Activated T-helper 2 cell treated with anti-CD3 and anti-CD28 coated beads, Interferon-gamma antibody, Interleukin-2, Interleukin-4, amounts not matched to agents 10 μg/mL and 5 μg/mL and 100 μg/mL, durations not matched to agents 14 hours and 24 hours and 36 hours (primary cell): ENCODE data around the gene RPL4. TPM values are rescaled to one million over a fixed set of nuclear protein-coding genes. Genes with fewer than 3 reads are reported as not detected.
A peak's percentile ranks its signal among the peaks of the same experiment; 100 is the strongest.
"Not testable (repeated sequence)": the region's sequence is repeated elsewhere in the genome, so short reads cannot be mapped to it uniquely, and the experiment has no call there.

Source experiments
- DNase-seq: peaks from one replicate; pipeline ENCODE4 v3.0.0; 2021; ENCODE audit warnings: low spot score
- H3K27ac Mint-ChIP-seq: one replicate; pipeline ENCODE4 v1.8.0; 2021; ENCODE audit warnings: mixed read lengths
- H3K27me3 Mint-ChIP-seq: one replicate; pipeline ENCODE4 v1.8.0; 2021; ENCODE audit warnings: low read depth, mixed read lengths
- H3K36me3 Mint-ChIP-seq: one replicate; pipeline ENCODE4 v1.8.0; 2021; ENCODE audit warnings: low read depth, mixed read lengths
- H3K4me1 Mint-ChIP-seq: one replicate; pipeline ENCODE4 v1.8.0; 2021; ENCODE audit warnings: low read depth, mixed read lengths
- H3K4me3 Mint-ChIP-seq: one replicate; pipeline ENCODE4 v1.8.0; 2021; ENCODE audit warnings: low read depth, mild to moderate bottlenecking, moderate library complexity, mixed read lengths
- H3K9me3 Mint-ChIP-seq: one replicate; pipeline ENCODE4 v1.8.0; 2021; ENCODE audit warnings: mixed read lengths
- intact Hi-C: fragments of 100-400 bp; cut with micrococcal nuclease; formaldehyde crosslinking; loops from one replicate; pipeline ENCODE4 v1.15.1; 2023
- total RNA-seq: library from RNA; stranded (reverse); gene quantifications from 2 replicates; pipeline ENCODE4 v1.2.3, GENCODE V29; 2022

Gene RPL4
- total RNA-seq, 1 donor from 2014 or later = 3,363 TPM

DNA sequence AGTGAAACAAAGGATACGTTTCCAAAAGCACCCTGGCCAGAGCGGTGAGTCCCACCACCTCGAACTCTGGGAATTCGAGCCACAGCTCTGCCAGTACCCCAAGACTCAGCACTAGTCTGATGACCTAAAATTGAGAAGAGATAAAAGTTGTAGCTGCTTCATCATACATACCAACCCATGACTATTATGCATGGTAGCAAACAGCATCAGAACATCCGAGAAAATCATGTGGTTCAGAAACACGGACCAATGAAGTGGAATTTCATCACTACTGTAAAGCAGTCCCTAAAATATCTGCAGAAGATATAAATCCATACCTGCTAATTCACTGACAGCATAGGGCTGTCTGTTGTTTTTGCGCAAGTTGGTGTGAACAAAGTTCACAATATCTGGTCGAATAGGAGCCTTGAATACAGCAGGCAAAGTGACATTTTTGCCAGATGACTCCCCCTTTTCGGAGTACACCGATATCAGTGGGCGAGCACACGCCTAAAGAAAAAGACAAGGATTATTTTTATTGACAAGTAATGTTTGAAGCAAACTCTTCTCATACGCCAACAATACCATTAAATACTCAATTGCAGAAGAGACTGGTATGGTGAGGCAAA lies 1.5 kb downstream of the RPL4 start:
- H3K27me3 Mint-ChIP-seq, H3K9me3 Mint-ChIP-seq, DNase-seq, intact Hi-C loops: not testable (repeated sequence)
- peak overlapping the region; percentile 99 for H3K27ac Mint-ChIP-seq
- H3K4me1 Mint-ChIP-seq = peaks cover 43% of the 10 kb centered on the region
- H3K4me3 Mint-ChIP-seq = peak overlapping the region; percentile 100
- peaks cover 66% of the 10 kb centered on the region for H3K36me3 Mint-ChIP-seq

DNA sequence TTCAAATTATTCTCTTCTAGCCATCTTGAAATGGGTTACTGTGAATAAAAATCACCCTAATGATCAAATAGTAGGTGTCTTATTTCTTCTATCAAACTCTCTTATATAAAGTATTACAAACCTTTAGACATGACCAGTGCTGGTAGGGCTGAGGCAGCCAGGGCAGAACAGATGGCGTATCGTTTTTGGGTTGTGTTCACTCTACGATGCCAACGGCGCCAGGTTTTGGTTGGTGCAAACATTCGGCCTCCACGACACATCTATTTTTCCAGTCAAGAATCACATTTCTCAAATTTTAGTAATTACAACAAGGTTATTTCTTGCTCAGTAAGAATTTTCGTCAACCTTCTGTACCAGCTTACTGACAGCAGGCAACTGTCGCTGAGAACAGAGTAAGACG lies 2.2 kb downstream of the RPL4 start:
- H3K27ac Mint-ChIP-seq = peak overlapping the region; percentile 73
- H3K9me3 Mint-ChIP-seq = no peaks in the 10 kb centered on the region
- peak overlapping the region; percentile 100 for H3K4me3 Mint-ChIP-seq
- DNase-seq = no peak
- intact Hi-C loops = no loop called here
- H3K36me3 Mint-ChIP-seq = peaks cover 72% of the 10 kb centered on the region
- peaks cover 42% of the 10 kb centered on the region for H3K4me1 Mint-ChIP-seq
- no peaks in the 10 kb centered on the region for H3K27me3 Mint-ChIP-seq

DNA sequence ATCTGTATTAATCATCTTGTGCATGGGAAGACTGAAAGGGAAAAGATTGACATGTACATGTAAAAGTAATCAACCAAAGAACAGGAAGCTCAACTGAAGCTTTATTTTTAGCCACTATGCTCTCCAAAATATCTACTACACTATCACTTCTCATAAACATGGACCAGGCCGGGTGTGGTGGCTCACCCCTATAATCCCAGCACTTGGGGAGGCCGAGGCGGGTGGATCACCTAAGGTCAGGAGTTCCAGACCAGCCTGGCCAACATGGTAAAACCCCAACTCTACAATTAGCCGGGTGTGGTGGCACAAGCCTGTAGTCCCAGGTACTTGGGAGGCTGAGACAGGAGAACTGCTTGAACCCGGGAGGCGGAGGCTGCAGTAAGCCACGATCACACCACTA lies 4.3 kb downstream of the RPL4 start:
- peaks cover 38% of the 10 kb centered on the region for H3K4me1 Mint-ChIP-seq
- H3K27me3 Mint-ChIP-seq, intact Hi-C loops, DNase-seq, H3K9me3 Mint-ChIP-seq: not testable (repeated sequence)
- H3K36me3 Mint-ChIP-seq = peaks cover 89% of the 10 kb centered on the region
- H3K27ac Mint-ChIP-seq = peak overlapping the region; percentile 93
- peak overlapping the region; percentile 3 for H3K4me3 Mint-ChIP-seq

DNA sequence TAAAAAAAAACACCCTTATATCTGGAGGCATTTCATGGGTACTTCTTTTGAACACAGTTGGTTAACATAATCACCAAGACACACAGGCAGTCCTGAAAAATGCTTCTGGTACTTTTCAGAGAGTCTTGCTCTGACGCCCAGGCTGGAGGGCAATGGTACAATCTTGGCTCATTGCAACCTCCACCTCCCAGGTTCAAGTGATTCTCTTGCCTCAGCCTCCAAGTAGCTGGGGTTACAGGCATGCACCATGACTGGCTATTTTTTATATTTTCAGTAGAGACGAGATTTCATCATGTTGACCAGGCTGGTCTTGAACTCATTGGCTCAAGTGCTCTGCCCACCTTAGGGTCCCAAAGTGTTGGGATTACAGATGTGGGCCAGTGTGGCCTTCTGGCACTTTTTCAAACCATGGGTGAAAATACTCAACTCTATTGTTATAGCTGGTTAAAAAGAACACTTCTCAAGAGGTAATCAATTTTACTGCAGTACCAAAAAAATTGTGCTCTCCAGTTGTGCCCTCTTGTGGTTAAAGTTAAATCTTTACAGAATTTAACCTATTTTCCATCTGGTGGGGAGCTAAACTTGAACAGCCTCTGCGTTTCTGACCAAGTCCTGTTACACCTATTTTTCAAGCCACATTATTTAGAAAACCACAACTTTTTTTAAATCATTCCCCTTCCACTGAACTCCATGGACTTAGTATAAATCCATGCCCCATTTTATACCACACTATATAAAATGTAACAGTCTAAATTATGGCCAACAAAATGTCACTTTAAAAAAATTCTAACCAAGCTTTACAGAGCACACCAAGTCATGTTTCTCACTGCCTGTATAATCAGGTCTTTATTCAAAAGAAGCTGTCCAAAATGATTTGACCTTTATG lies 5.9 kb downstream of the RPL4 start:
- intact Hi-C loops = loop anchor here (2.0 kb wide), 1 partner anchor 204 kb away; no protein-coding TSS in a partner anchor
- Mint-ChIP-seq H3K4me3 (no peak overlapping the region), H3K27ac (peak overlapping the region; percentile 93), H3K4me1 (peaks cover 39% of the 10 kb centered on the region), H3K36me3 (peaks cover 92% of the 10 kb centered on the region), H3K27me3 (no peaks in the 10 kb centered on the region), H3K9me3 (no peaks in the 10 kb centered on the region)
- no peak for DNase-seq

DNA sequence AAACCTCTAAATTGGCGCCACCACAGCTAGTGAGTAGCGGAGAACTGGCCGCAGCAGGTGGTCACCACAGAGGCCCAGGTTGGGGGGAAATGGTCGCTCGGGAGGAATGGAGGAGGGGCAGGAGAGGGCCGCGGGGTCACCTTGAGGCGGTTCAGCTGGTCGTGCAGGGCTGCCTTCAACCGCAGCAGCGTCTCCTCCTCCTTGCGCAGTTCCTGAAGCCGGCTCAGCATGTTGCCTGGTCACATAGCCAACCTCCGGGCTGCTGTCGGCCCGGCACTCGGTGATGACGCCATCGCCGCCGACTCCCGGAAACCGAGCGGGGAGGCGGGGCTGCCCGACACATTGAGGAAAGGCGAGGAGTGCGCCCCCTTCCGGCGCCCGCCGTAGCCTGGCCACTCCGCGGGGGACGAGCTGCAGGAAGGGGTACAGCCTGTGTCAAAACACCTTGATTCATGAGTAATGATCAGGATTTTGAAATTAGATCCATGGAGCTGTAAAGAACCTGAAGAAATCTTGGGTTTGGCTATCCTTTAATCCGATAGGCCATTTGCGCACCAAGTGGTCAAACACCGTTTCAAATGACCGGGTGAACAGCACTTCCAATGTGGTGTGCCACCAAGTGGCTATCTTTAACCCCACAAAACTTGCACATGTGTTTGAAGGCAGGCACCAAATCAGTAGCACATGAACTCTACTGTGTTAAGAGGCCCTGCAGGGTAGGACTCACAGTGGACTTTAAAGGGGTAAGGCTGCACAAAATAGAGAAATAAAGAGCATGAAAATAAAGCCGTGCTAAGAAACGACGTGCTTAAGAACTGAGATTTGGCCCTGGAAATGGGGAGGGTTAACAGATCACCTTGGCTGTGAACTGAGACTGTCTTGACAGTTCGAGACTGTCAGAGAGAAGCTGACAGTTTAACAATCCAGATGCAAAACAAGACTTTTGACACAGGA lies 6.9 kb downstream of the RPL4 start, which contains the start of gene SNAPC5:
SNAPC5 (minus strand) TSS at position 261 of the 954 bp plus-strand sequence; CDS start at position 230, 31 bp downstream.
- H3K4me1 Mint-ChIP-seq = peaks cover 35% of the 10 kb centered on the region
- no peaks in the 10 kb centered on the region for H3K9me3 Mint-ChIP-seq
- peaks cover 91% of the 10 kb centered on the region for H3K36me3 Mint-ChIP-seq
- intact Hi-C loops = loop anchor here (1.0 to 2.0 kb wide), 3 partner anchors 111 to 203 kb away; partner anchors contain the start of genes MAP2K1 and TIPIN
- H3K27me3 Mint-ChIP-seq = no peaks in the 10 kb centered on the region
- H3K4me3 Mint-ChIP-seq = peak within 1 kb of the TSS; percentile 95
- H3K27ac Mint-ChIP-seq = peak within 1 kb of the TSS; percentile 93
- peak; percentile 96 for DNase-seq

DNA sequence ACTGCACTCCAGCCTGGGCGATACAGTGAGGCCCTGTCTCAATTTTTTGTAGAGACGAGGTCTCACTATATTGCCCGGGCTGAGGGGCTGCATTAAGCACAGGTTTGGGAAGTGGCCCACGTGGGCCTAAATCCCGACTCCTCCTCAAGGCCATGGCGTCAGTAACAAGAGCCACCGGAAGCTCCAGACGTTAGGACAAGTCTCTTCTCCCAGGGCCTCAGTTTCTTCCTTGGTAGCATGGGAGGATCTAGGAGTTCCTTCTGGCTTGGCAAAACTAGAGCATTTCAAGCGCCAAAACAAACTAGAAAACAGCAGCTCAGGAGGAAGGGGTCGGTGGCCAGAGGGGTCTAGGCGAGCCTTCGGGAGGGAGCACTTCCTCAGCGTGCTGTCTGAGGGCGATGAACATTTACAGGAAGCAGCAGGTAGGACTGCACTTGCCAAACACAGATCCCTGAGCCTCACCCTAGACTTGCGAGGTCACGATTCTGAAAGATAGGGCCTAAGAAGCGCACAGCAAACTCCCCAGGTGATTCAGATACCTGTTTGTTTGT lies 7.6 kb downstream of the RPL4 start:
- intact Hi-C loops = loop anchor here (1.0 kb wide), 2 partner anchors 111 to 141 kb away; partner anchors contain the start of genes MAP2K1 and TIPIN
- peaks cover 91% of the 10 kb centered on the region for H3K36me3 Mint-ChIP-seq
- peaks cover 30% of the 10 kb centered on the region for H3K4me1 Mint-ChIP-seq
- H3K27ac Mint-ChIP-seq = peak overlapping the region; percentile 93
- no peak for DNase-seq
- no peaks in the 10 kb centered on the region for H3K27me3 Mint-ChIP-seq
- peak overlapping the region; percentile 95 for H3K4me3 Mint-ChIP-seq
- H3K9me3 Mint-ChIP-seq = no peaks in the 10 kb centered on the region

DNA sequence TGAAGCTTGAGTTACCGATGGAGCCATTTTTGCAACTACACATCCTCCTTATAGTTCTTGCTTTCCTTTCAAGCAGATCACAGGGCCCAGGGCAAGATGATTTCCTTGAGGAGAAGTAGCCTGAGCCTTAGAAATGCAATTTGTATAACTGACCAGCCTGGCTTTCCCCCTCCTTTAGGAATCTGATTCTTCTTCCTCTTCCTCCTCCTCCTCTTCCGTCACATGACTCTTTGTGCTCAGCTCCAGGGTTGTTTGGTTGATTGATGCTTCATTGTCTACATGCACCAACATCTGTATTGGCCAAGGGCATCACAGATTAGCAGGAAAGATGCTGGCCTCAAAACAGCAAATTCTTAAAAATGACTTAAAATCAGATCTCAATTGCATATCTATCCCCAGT lies 10.4 kb downstream of the RPL4 start:
- Mint-ChIP-seq H3K9me3 (no peaks in the 10 kb centered on the region), H3K27me3 (no peaks in the 10 kb centered on the region), H3K4me1 (peaks cover 26% of the 10 kb centered on the region), H3K4me3 (no peak overlapping the region), H3K36me3 (peaks cover 90% of the 10 kb centered on the region), H3K27ac (peak overlapping the region; percentile 13)
- no peak for DNase-seq
- intact Hi-C loops = no loop called here

DNA sequence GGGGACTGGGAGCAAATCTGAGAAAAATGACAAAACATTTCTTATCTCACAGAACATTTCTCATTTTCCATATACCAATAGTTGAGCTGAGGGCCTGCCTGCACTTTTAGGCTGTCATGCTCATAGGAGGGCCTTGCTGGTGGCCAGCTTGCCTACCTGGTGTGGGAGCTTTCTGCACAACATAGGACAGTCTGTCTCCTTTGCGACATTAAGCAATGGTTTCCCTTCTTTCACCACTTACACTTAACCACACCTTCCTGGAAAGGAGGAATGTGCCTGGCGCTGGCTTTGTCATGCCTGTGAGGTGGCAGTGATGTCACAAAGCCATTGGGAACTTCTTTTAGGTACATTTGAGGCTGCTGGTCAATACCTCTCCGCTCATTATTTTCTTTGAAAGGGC lies 12.8 kb downstream of the RPL4 start:
- H3K4me1 Mint-ChIP-seq = peaks cover 17% of the 10 kb centered on the region
- H3K9me3 Mint-ChIP-seq = no peaks in the 10 kb centered on the region
- H3K36me3 Mint-ChIP-seq = peaks cover 86% of the 10 kb centered on the region
- no peak overlapping the region for H3K4me3 Mint-ChIP-seq
- peak overlapping the region; percentile 28 for H3K27ac Mint-ChIP-seq
- no peak for DNase-seq
- intact Hi-C loops = no loop called here
- no peaks in the 10 kb centered on the region for H3K27me3 Mint-ChIP-seq

DNA sequence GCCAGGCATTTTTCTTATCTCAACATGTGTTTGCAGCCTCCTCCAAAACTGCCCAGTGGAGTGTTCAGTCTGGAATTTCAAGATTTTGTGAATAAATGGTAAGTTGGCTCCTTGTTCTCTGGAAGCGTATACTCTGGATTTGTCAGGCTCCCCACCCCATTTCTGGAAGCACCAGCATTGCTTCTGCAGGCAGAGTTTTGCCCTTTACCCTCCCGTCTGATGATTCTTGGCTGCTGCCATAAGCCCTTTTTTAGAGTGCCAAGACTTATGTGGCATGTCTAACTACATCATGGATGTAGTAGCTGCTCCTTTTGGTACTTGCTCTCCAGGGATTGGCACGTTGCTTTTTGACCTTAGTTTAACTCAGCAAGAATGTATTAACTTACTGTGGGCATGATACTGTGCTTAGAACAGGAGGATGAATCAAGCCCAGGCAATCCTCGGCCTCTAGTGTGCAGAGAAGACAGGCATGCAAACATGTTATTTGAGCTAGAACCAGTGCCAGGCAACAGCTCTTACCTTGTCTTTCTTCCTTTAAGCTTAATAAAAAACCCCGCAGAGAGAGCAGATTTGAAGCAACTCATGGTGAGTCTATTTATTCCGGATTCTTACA lies 15.4 kb downstream of the RPL4 start:
- Mint-ChIP-seq H3K36me3 (peaks cover 87% of the 10 kb centered on the region), H3K9me3 (no peaks in the 10 kb centered on the region), H3K4me1 (peaks cover 7% of the 10 kb centered on the region), H3K27me3 (no peaks in the 10 kb centered on the region), H3K4me3 (no peak overlapping the region), H3K27ac (no peak overlapping the region)
- intact Hi-C loops = no loop called here
- no peak for DNase-seq

DNA sequence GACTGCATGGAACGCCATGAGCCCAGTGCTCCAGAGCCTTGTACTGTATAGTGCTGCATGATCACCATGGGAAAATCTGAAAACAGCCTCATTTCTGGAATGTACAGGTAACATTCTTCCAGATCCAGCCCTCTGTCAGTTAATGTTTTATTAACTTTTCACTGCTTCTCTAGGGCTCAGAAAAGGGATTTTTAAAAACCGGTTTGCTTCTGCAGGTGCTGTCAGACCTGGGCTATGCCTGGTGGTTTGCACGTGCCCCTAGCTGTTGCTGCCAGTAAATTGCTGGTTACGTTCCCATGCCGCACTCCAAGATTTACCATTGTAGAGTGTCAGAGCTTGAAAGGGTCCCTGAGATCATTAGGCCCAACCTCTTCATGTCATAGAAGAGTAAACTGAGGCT lies 16.1 kb downstream of the RPL4 start:
- Mint-ChIP-seq H3K9me3 (no peaks in the 10 kb centered on the region), H3K27ac (no peak overlapping the region), H3K27me3 (no peaks in the 10 kb centered on the region), H3K36me3 (peaks cover 81% of the 10 kb centered on the region), H3K4me1 (peaks cover 7% of the 10 kb centered on the region), H3K4me3 (no peak overlapping the region)
- intact Hi-C loops = no loop called here
- no peak for DNase-seq

DNA sequence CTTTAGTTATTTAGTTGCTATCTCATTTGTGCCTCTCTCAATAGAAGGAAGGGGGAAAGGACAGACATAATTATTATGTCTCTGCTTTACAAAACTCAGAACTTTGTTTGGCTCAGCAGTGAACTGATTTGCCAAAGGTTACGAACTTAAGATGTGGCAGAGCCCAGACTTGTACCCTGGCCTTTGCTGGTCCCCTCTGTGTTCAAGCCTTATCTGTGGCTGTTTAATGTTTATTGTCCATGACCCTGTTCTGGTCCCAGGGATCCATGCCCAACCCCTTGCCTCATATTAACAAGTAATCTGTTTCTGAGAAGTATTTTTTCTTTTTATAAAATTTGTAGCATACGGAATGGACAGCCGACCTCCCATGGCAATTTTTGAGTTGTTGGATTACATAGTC lies 17.8 kb downstream of the RPL4 start:
- Mint-ChIP-seq H3K27me3 (no peaks in the 10 kb centered on the region), H3K4me3 (no peak overlapping the region), H3K27ac (no peak overlapping the region), H3K4me1 (peaks cover 7% of the 10 kb centered on the region), H3K36me3 (peaks cover 79% of the 10 kb centered on the region), H3K9me3 (no peaks in the 10 kb centered on the region)
- DNase-seq = no peak
- intact Hi-C loops = no loop called here
